ENCODE results near the gene CEP97. TPM values are rescaled to one million over a fixed set of nuclear protein-coding genes. Genes with fewer than 3 reads are reported as not detected.

CEP97 gene
- total RNA-seq, 2 experiments from 2014 or later = 23.3 to 26.2 TPM

DNA sequence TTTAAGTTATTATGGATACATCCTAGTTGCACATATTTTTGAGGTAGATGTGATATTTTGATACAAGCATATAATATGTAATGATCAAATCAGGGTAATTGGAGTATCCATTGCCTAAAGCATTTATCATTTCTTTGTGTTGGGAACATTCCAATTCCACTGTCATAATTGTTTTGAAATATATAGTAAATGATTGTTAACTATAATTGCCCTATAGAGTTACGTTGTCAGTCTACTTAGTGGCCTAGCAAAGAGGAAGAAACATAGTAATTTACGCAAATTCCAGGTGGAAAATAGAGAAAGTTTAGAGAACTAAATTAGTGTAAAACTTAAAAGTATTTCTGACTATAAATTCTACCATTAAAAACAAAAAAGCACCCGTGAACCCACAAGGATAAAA, 79.5 kb downstream of the CEP97 start:
- CTCF ChIA-PET = interaction anchor here (0.7 to 7.0 kb wide), 8 partner anchors 10 to 421 kb away, joined by 3 to 132 read pairs (median 8); no protein-coding TSS in a partner anchor
- ATAC-seq (no peak), DNase-seq (no peak)
- POLR2A ChIA-PET = no interaction called here
- peaks cover 38% of the 10 kb centered on the region for H3K36me3 Mint-ChIP-seq (ENCODE audit: low read depth)
- no peak overlapping the region for H3K27ac Mint-ChIP-seq
- H3K4me3 Mint-ChIP-seq = no peak overlapping the region
- peaks cover 17% of the 10 kb centered on the region for H3K4me1 Mint-ChIP-seq (ENCODE audit: low read depth)
- H3K27me3 Mint-ChIP-seq (ENCODE audit: low read depth) = no peaks in the 10 kb centered on the region
- no peaks in the 10 kb centered on the region for H3K9me3 Mint-ChIP-seq (ENCODE audit: insufficient read depth)

DNA sequence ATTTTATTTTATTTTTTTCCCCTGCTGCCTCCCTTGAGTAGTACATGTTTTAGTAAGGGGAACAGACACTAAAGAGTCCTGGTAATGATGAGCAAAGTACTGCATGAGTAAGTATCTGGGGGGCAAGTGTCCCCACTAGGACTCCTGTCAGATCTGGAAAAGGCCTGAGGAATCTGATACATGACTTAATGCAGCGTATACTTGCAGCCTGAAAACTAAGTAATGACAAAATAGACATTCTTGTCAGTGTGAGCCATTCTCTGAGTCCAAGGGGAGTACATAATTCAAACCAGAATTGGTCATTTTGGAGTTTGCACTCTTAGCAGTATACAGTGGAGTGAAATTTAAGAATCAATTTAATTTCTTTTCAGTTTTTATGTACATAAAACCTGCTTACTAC, 82.1 kb downstream of the CEP97 start:
- no peaks in the 10 kb centered on the region for H3K9me3 Mint-ChIP-seq (ENCODE audit: insufficient read depth)
- H3K27ac Mint-ChIP-seq = no peak overlapping the region
- no peak overlapping the region for H3K4me3 Mint-ChIP-seq
- no peaks in the 10 kb centered on the region for H3K27me3 Mint-ChIP-seq (ENCODE audit: low read depth)
- ChIA-PET CTCF (interaction anchor here (1.2 to 8.9 kb wide), 6 partner anchors 31 to 730 kb away, joined by 3 to 230 read pairs (median 64); no protein-coding TSS in a partner anchor), POLR2A (interaction anchor here (2.3 kb wide), 1 partner anchor 21 kb away, joined by 6 read pairs; no protein-coding TSS in a partner anchor)
- peaks cover 41% of the 10 kb centered on the region for H3K4me1 Mint-ChIP-seq (ENCODE audit: low read depth)
- DNase-seq (no peak), ATAC-seq (no peak)
- peaks cover 41% of the 10 kb centered on the region for H3K36me3 Mint-ChIP-seq (ENCODE audit: low read depth)

DNA sequence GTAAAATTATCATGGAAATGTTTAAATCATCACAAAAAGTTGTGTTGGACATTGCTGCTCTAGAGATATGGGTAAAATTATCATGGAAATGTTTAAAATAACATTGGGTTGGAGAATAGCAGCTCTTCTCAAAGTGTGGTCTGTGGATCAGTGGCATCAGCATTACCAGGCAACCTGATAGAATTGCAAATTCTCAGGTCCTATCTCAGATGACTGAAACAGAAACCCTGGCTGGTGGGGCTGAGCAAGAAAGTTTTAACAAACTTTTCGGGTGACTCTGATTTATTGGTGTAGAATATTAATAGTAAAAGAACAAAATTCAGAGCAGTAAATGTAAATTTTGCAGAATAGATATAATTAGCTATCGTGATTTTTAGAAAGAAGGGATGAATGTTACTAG, 83.5 kb downstream of the CEP97 start:
- peaks cover 35% of the 10 kb centered on the region for H3K36me3 Mint-ChIP-seq (ENCODE audit: low read depth)
- no peak for ATAC-seq
- ChIA-PET POLR2A (interaction anchor here (0.6 to 2.3 kb wide), 4 partner anchors 20 to 421 kb away, joined by 3 to 11 read pairs (median 4); partner anchors contain the start of gene NFKBIZ), CTCF (interaction anchor here (0.7 to 8.9 kb wide), 9 partner anchors 16 to 728 kb away, joined by 3 to 230 read pairs (median 4); partner anchors contain the start of gene NFKBIZ)
- H3K4me1 Mint-ChIP-seq (ENCODE audit: low read depth) = peaks cover 46% of the 10 kb centered on the region
- H3K27me3 Mint-ChIP-seq (ENCODE audit: low read depth) = no peaks in the 10 kb centered on the region
- H3K4me3 Mint-ChIP-seq = no peak overlapping the region
- H3K9me3 Mint-ChIP-seq (ENCODE audit: insufficient read depth) = no peaks in the 10 kb centered on the region
- no peak for DNase-seq
- H3K27ac Mint-ChIP-seq = no peak overlapping the region

DNA sequence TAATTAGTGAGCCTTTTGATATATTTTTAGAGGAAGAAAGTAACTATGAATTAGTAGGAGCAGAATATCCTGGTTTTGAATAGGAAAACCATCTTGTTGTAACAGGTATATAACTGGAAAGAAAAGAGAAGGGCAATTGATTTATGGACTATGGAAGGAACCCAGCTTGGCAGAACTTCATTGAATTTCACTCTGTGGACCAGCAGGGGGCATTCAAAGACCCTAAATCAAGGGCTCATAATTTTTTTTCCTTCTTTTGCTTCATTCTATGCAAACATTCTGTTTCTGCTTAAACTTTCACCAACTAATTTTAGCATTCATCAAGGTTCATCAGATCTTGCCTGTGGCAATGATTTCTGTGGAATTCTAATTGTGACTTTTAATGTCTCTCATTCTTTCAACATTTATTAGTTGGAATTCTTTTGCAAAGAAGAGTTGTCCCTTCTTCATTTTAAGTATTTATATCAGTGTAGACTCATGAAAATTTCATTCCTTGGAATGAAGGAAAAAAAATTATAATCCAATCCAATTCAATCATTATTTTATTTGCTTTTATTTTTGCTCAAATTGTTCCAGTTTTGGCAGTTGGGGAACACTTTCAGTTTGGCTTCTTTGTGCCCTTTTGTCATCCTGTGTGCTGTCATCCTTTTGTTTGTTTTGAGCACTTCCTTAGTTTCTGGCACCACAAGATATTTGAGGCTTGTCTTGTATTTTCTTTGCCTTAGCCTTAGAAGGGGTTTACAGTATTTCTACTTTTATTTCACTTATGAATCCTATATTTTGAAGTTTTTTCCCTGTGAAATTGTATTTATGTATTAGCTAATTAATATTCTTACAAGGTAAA, 85.0 kb downstream of the CEP97 start:
- ChIA-PET POLR2A (interaction anchor here (0.6 to 3.9 kb wide), 3 partner anchors 18 to 74 kb away, joined by 3 to 23 read pairs (median 3); partner anchors contain the start of gene NFKBIZ), CTCF (interaction anchor here (0.6 to 8.9 kb wide), 20 partner anchors 8 to 727 kb away, joined by 3 to 230 read pairs (median 4); partner anchors contain the start of gene NFKBIZ)
- Mint-ChIP-seq H3K36me3 (ENCODE audit: low read depth) (peaks cover 23% of the 10 kb centered on the region), H3K4me3 (peak overlapping the region; percentile 16), H3K27me3 (ENCODE audit: low read depth) (no peaks in the 10 kb centered on the region), H3K4me1 (ENCODE audit: low read depth) (peaks cover 52% of the 10 kb centered on the region), H3K9me3 (ENCODE audit: insufficient read depth) (no peaks in the 10 kb centered on the region), H3K27ac (peak overlapping the region; percentile 50)
- DNase-seq (peak; percentile 60), ATAC-seq (peak; percentile 74)

DNA sequence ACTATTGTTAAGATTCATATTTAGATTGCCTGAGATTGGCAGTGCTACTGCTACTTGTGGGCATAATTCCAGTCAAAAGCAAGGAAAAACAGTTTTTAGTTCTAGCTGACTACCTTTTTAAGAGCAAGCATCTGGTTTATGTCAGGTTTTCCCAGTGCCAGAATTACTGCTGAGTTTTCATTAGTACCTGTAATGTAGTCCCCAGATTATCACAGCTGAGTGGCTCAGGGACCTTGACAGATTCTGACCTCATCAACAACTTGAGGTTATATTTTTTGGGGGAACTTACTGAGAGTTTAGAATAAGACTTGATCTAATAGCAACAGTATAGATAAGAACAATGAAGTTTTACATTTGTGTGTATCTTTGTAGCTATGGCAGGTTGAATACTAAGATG, 85.6 kb downstream of the CEP97 start:
- peak overlapping the region; percentile 8 for H3K27ac Mint-ChIP-seq
- no peaks in the 10 kb centered on the region for H3K27me3 Mint-ChIP-seq (ENCODE audit: low read depth)
- H3K4me1 Mint-ChIP-seq (ENCODE audit: low read depth) = peaks cover 55% of the 10 kb centered on the region
- ATAC-seq = peak; percentile 14
- ChIA-PET POLR2A (interaction anchor here (0.6 to 3.9 kb wide), 5 partner anchors 17 to 1010 kb away, joined by 3 to 23 read pairs (median 3); partner anchors contain the start of gene NFKBIZ), CTCF (interaction anchor here (0.8 to 8.9 kb wide), 16 partner anchors 8 to 726 kb away, joined by 3 to 230 read pairs (median 5); partner anchors contain the start of gene NFKBIZ)
- H3K36me3 Mint-ChIP-seq (ENCODE audit: low read depth) = peaks cover 19% of the 10 kb centered on the region
- no peak for DNase-seq
- no peak overlapping the region for H3K4me3 Mint-ChIP-seq
- no peaks in the 10 kb centered on the region for H3K9me3 Mint-ChIP-seq (ENCODE audit: insufficient read depth)

DNA sequence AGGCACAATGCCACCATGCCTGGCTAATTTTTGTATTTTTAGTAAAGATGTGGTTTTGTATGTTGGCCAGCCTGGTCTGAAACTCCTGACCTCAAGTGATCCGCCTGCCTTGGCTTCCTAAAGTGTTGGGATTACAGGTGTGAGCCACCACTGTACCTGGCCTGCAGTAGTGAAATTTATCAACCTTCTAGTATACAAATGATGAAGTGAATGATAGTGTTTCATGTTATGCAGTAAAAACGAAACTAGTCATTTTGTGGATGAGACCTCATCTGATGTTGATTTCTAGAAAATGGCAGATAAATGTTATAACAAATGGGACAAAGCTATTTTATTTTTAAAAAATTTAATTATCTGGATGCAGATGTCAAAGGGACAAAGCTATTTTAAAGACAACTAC, 87.5 kb downstream of the CEP97 start:
- Mint-ChIP-seq H3K4me1 (ENCODE audit: low read depth) (peaks cover 52% of the 10 kb centered on the region), H3K4me3 (no peak overlapping the region), H3K9me3 (ENCODE audit: insufficient read depth) (no peaks in the 10 kb centered on the region), H3K27ac (no peak overlapping the region), H3K36me3 (ENCODE audit: low read depth) (peaks cover 17% of the 10 kb centered on the region), H3K27me3 (ENCODE audit: low read depth) (no peaks in the 10 kb centered on the region)
- ChIA-PET CTCF (interaction anchor here (0.8 to 8.9 kb wide), 10 partner anchors 9 to 418 kb away, joined by 3 to 230 read pairs (median 3); partner anchors contain the start of gene NFKBIZ), POLR2A (interaction anchor here (0.7 to 3.9 kb wide), 2 partner anchors 38 to 246 kb away, joined by 3 to 23 read pairs; partner anchors contain the start of gene NFKBIZ)
- ATAC-seq (no peak), DNase-seq (no peak)

DNA sequence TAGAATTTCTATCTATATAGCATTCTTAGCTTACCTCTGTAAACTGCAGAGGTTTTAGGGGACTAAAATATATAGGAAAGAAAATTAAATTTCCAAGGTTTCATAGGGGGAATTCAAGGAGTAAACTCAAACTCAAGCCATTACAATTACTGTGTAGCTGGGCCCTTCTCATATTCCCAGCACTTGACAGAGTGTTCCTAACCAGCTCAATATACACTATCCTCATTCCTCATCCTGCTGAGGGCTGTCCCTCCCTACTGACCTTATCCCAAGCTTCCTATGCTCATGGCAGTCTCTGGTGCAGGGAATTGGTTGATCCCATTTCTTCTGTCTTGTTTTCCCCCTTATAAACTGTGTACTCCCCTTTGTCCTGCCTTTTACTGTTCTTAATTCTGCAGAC, 88.5 kb downstream of the CEP97 start:
- Mint-ChIP-seq H3K4me3 (no peak overlapping the region), H3K27me3 (ENCODE audit: low read depth) (no peaks in the 10 kb centered on the region), H3K27ac (no peak overlapping the region), H3K4me1 (ENCODE audit: low read depth) (peaks cover 52% of the 10 kb centered on the region), H3K9me3 (ENCODE audit: insufficient read depth) (no peaks in the 10 kb centered on the region), H3K36me3 (ENCODE audit: low read depth) (peaks cover 24% of the 10 kb centered on the region)
- CTCF ChIA-PET = interaction anchor here (0.8 to 8.9 kb wide), 11 partner anchors 8 to 417 kb away, joined by 3 to 230 read pairs (median 6); partner anchors contain the start of gene NFKBIZ
- POLR2A ChIA-PET = no interaction called here
- DNase-seq (no peak), ATAC-seq (no peak)

DNA sequence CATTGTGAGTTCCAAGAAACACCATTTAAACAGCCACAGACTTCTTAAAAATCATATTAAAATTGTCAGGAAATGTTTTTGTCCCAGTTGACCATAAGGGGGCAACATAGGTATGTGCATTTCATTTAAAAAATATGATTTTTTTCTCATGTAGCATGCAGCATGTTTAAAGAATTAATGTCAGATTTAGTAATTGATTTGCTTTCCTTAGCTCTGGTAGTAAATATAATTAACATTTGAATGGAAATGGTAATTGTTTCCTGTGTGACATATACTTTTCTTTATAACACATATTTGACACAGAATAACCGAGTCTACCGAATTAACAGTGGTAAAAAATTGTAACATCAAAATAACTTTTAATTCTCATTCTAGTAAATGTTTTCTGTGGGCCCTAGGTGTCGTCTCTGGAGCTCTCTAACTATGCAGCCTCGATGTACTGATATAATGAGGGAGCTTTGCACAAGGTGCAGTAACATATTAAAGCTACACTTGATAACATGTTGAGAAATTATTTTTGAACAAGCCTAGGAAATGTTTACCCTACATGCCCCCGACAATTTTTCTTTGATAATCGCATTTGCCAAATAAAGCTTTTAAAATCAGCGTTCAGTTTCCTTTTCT, 89.5 kb downstream of the CEP97 start:
- no peak for ATAC-seq

DNA sequence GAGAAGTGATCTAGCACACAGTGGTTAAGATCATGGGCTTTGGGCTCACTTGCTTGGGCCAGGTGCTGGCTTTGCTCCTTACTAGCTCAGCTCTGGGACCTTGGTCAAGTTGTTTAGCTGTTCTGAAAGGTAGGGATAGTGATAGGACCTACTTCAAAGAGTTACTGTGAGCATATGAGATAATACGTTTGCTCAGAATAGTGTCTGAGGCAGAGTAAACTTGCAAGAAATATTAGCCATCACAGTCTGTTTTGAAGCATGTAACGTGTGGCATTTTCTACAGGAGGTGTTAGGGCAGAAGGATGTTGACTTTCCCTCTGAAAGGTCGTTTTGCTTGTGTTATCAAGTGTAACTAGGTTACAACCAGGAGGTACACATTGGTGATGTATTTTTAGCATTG, 90.4 kb downstream of the CEP97 start:
- no peaks in the 10 kb centered on the region for H3K9me3 Mint-ChIP-seq (ENCODE audit: insufficient read depth)
- H3K4me3 Mint-ChIP-seq = no peak overlapping the region
- CTCF ChIA-PET = interaction anchor here (0.9 to 8.9 kb wide), 12 partner anchors 9 to 721 kb away, joined by 3 to 230 read pairs (median 9); partner anchors contain the start of gene NFKBIZ
- peaks cover 37% of the 10 kb centered on the region for H3K36me3 Mint-ChIP-seq (ENCODE audit: low read depth)
- peaks cover 37% of the 10 kb centered on the region for H3K4me1 Mint-ChIP-seq (ENCODE audit: low read depth)
- H3K27ac Mint-ChIP-seq = no peak overlapping the region
- H3K27me3 Mint-ChIP-seq (ENCODE audit: low read depth) = no peaks in the 10 kb centered on the region
- ATAC-seq (no peak), DNase-seq (no peak)
- POLR2A ChIA-PET = interaction anchor here (1.3 to 1.6 kb wide), 2 partner anchors 35 to 411 kb away, joined by 4 to 12 read pairs; partner anchors contain the start of gene NFKBIZ

More for the DNA sequence above, 89.5 kb downstream of the CEP97 start:
- no peak for DNase-seq
- H3K4me3 Mint-ChIP-seq = no peak overlapping the region
- POLR2A ChIA-PET = interaction anchor here (1.0 to 1.6 kb wide), 4 partner anchors 14 to 411 kb away, joined by 4 to 12 read pairs (median 5); partner anchors contain the start of gene NFKBIZ
- H3K27me3 Mint-ChIP-seq (ENCODE audit: low read depth) = no peaks in the 10 kb centered on the region
- H3K27ac Mint-ChIP-seq = no peak overlapping the region
- CTCF ChIA-PET = interaction anchor here (0.7 to 8.9 kb wide), 19 partner anchors 9 to 722 kb away, joined by 3 to 230 read pairs (median 4); partner anchors contain the start of gene NFKBIZ
- H3K9me3 Mint-ChIP-seq (ENCODE audit: insufficient read depth) = no peaks in the 10 kb centered on the region
- H3K4me1 Mint-ChIP-seq (ENCODE audit: low read depth) = peaks cover 46% of the 10 kb centered on the region
- peaks cover 31% of the 10 kb centered on the region for H3K36me3 Mint-ChIP-seq (ENCODE audit: low read depth)

DNA sequence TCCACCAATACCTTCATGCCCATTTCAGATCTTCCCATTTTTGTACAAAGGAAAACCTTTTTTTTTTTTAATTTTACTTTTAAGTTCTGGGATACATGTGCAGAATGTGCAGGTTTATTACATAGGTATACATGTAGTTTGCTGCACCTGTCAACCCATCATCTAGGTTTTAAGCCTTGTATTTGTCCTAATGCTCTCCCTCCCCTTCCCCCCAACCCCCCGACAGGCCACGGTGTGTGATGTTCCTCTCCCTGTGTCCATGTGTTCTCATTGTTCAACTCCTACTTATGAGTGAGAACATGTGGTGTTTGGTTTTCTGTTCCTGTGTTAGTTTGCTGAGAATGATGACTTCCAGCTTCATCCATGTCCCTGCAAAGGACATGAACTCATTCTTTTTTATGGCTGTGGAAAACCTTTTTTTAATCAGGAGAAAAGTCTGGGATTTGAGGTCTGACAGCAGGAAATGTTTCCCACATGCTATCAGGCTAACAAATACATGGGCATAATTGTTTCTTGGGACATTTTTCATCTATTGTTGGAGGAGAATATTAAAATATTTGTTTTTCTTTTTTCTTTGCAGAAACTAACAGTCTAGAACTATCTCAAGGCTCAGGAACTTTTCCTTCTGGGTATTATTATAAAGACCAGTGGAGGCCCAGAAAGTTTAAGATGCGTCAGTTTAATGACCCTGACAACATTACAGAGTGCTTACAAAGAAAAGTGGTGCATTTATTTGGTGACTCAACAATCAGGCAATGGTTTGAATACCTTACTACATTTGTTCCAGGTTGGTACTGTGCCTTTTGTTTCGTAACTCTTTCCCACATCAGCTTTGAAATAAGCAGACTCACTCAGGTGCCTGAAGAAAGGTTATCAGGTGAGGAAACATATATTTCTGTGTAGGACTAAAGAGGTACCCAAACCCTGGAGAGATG, 92.1 kb downstream of the CEP97 start:
- no peak overlapping the region for H3K27ac Mint-ChIP-seq
- no peaks in the 10 kb centered on the region for H3K27me3 Mint-ChIP-seq (ENCODE audit: low read depth)
- peaks cover 41% of the 10 kb centered on the region for H3K36me3 Mint-ChIP-seq (ENCODE audit: low read depth)
- peaks cover 22% of the 10 kb centered on the region for H3K4me1 Mint-ChIP-seq (ENCODE audit: low read depth)
- no peak overlapping the region for H3K4me3 Mint-ChIP-seq
- H3K9me3 Mint-ChIP-seq (ENCODE audit: insufficient read depth) = no peaks in the 10 kb centered on the region
- POLR2A ChIA-PET = interaction anchor here (0.9 to 2.3 kb wide), 5 partner anchors 13 to 409 kb away, joined by 3 to 13 read pairs (median 6); partner anchors contain the start of gene NFKBIZ
- DNase-seq = no peak
- CTCF ChIA-PET = interaction anchor here (1.1 to 3.3 kb wide), 8 partner anchors 7 to 412 kb away, joined by 3 to 29 read pairs (median 4); partner anchors contain the start of gene NFKBIZ
- no peak for ATAC-seq
